H1 (cell line): Measurements from ENCODE around the gene TSPAN16. TPM values are rescaled to one million over a fixed set of nuclear protein-coding genes. Genes with fewer than 3 reads are reported as not detected.

ENCODE experiments used
- CBX5 ChIP-seq: fragments of 300-800, 300-1000 bp; sonication (generic); IDR thresholded peaks from 2 replicates; pipeline ENCODE4 v1.7.1; 2016; ENCODE audit warnings: antibody characterized with exemption, low read length, low read depth
- CBX8 ChIP-seq: fragments of 300-800, 300-1000 bp; sonication (generic); IDR thresholded peaks from 2 replicates; pipeline ENCODE4 v1.7.1; 2016; ENCODE audit warnings: low read depth, low read length, borderline replicate concordance
- KDM1A ChIP-seq: fragments of 200-600, 300-600 bp; sonication (generic); IDR thresholded peaks from 2 replicates; pipeline ENCODE4 v1.7.1; 2016; ENCODE audit warnings: mild to moderate bottlenecking, low read length, borderline replicate concordance
- SP2 ChIP-seq: IDR thresholded peaks from 2 replicates; pipeline ENCODE4 v1.6.1; 2012; ENCODE audit warnings: mild to moderate bottlenecking, low read length, inconsistent platforms
- TAF1 ChIP-seq: IDR thresholded peaks from 2 replicates; pipeline ENCODE4 v1.6.1; 2011; ENCODE audit warnings: mild to moderate bottlenecking, low read depth, low read length
- polyA plus RNA-seq, 7 experiments: library from polyadenylated mRNA; depleted of rRNA in 3 of 7; stranded (reverse) in 5 of 7; unstranded in 2 of 7; fragments of >200 nt in 5 of 7; fragments of 200-250 nt in 2 of 7; gene quantifications; 1 replicate in 5 of 7; 2 replicates in 1 of 7; 4 replicates in 1 of 7; pipeline versions ENCODE4 v1.2.1 to v1.2.3, GENCODE V29; 2011 to 2013; ENCODE audit warnings: missing spikeins in 2 of 7, mixed read lengths in 2 of 7
- total RNA-seq: library from RNA; stranded (reverse); fragmentation: NEBNext Ultra II Directional; extraction: Animal tissue kit (Norgen Biotek cat#: 25700); gene quantifications from 2 replicates; pipeline ENCODE4 v1.2.1, GENCODE V29; 2021

Gene TSPAN16
- total and polyA plus RNA-seq, 2 of the 8 experiments (the other 6 are each of a cell fraction or from before 2014, with no cell fraction given) = not detected

- TF ChIP-seq CBX5 (no peak), CBX8 (no peak), KDM1A (no peak), TAF1 (no peak), SP2 (no peak)
Measured at GRCh38 chr19:11347546-11348039, 51.6 kb downstream of the TSPAN16 start (continued).
